GM20000 (cell line): ENCODE data around the gene CACNA1B.

ENCODE experiments used
- DNase-seq: peaks from one replicate; pipeline ENCODE4 v3.0.0; 2012; ENCODE audit warnings: low spot score
- TF ChIP-seq, protein P1 (sequence below): IDR thresholded peaks from 2 replicates; pipeline ENCODE4 v1.5.1; 2012; ENCODE audit warnings: mild to moderate bottlenecking, control low read depth; ENCODE audit errors: extremely low read depth, missing control alignments

CACNA1B gene

DNA sequence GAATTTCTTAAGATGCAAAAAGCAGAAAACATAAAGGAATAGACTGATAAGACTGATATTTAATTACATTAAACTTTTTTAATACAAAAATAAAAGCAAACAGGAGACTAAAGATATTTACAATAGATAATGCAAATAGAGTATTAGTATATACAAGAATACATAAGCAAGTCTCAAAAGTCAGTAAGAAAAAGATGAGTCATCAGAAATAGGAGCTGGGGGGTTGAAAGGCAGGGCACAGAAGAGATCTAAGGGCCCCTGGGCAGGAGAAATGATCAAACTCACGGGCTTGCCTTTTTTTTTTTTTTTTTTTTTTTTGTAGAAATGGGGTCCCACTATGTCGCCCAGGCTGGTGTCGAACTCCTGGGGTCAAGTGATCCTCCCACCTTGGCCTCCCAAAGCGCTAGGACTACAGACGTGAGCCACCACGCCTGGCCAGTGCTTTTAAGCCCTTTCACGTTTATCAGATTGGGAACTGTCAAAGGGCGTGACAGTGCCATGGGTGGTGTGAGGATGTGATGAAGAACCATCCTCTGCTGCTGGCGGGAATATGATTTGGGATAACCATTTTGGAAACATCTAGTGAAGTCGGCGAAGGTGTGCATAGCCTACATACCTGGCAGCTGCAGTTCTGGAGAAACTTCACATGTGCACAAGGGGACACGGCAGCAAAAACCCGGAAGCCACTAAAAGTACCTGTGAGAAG lies 126.1 kb downstream of the CACNA1B start:
- TF ChIP-seq, protein P1, sequence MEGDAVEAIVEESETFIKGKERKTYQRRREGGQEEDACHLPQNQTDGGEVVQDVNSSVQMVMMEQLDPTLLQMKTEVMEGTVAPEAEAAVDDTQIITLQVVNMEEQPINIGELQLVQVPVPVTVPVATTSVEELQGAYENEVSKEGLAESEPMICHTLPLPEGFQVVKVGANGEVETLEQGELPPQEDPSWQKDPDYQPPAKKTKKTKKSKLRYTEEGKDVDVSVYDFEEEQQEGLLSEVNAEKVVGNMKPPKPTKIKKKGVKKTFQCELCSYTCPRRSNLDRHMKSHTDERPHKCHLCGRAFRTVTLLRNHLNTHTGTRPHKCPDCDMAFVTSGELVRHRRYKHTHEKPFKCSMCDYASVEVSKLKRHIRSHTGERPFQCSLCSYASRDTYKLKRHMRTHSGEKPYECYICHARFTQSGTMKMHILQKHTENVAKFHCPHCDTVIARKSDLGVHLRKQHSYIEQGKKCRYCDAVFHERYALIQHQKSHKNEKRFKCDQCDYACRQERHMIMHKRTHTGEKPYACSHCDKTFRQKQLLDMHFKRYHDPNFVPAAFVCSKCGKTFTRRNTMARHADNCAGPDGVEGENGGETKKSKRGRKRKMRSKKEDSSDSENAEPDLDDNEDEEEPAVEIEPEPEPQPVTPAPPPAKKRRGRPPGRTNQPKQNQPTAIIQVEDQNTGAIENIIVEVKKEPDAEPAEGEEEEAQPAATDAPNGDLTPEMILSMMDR: no peak
- no peak for DNase-seq

DNA sequence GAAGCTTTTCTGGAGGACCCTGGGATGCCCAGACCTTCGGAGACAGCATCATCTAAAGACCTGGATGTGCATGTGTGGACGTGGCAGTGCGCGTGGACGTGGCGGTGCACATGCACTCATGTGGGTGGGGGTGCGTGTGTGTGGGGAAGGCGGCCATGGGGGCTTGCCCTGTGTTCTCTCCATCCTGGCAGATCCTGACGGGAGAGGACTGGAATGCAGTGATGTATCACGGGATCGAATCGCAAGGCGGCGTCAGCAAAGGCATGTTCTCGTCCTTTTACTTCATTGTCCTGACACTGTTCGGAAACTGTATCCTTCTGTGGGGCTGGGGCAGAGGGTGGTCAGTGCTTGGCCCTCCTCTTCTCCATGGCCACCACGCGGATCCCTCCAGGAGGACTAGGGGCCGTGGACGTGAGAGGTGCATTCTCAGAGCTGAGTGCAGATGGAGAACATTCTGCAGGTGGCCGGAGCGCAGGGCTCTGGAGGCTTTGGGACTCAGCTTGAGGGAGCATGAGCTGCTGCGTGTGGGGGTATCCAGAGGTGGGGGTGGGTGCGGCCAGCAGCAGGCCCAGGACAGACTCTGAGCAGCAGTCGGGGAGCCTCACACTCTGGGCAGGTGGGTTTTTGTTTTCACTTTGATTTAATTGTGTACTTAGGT lies 129.1 kb downstream of the CACNA1B start:
- TF ChIP-seq, protein P1: no peak
- no peak for DNase-seq

DNA sequence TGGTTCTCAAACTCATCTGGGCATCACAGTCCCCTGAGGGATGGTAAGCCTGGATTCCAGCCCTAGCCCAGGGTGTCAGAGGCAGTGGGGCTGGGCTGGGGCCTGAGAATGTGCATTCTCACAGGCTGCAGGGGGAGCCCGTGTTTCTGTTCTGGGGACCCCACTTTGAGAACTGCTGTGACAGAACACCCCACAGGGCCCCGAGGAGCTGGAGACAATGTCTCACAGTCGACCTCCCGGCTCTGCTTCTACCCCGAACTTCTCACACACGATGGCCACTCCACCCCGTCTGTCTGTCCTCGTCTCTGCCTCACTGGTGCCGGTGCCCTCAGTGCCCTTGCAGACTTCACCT lies 130.0 kb downstream of the CACNA1B start:
- no peak for DNase-seq
- TF ChIP-seq, protein P1: no peak

DNA sequence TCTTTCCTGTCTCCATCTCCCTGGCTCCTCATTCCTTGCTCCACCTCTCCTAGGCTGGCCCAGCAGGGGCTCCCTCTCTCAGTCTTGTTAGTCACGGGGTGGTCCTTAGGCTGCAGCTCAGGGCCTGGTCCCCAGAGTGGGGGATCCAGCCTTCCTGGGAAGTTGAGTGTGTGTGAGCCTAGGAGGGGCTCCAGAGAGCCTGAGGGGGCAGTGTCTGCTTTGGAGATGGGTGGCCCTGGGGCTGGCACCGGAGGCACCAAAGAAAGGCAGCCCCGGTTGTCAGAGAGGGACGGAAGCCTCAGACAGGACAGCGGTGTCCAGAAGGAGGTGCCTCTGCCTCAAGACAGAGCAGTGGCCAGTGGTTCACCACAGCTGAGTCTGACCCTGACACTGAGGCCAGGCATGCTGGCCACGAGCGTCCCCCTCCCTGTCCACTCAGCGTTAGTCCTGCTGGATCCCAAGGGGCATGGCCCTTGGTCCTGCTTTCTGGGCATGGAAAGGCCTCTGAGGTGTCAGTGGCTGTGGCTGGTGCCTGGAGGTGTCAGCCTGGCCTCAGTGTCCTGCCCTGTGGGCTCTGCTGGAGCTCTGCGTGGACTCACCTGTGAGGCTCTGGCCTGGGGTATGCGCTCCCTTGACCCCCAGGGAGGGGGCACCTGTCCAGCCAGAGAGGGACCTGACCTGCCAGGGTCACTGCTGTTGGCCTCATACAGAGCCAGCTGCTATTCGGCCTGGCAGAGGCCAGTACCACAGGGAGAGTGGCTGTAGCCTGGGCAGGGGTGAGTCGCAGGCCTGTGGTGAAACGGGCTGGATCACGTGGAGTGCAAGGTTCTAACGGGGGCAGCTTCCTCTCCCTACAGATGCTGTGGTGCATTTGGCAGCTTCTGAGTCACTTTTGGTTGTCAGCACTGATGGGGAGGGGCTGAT lies 130.6 kb downstream of the CACNA1B start:
- DNase-seq: no peak

DNA sequence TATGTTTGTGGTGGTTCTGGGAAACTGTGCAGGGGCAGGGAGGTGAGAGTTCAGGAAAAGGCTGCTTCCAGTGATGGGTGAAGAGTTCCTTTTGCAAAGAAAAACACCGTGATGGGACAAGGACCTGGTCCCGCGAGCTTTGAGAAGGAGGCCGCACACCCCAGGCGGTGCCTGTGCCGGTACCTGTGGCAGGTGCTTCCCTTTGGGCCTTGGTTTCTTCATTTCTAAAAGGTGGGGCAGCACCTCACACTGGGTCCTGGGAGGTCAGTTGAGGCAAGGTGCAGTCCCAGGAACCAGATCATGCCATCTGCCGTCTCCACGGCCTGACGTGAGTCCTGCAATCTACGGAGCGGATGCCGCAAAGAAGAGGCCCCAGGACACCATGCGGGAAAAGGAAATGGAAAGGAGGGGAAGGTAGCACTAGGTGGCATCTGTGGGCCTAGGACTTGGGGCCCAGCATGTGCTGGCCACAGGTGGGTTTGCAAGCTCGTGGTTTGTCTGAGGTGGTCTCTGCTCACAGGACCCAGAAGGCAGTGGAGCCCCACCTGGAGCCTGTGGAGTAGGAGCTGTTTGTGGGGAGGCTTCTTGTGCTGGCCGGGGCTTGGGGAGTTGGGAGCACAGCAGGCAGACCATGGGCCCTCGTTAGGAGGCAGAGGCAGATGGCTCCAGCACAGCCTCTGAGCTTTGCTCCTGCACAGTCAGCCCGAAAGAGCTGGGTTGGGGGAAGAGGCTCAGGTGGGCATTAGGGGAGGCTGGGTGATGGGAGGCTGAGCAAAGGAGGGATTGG lies 131.6 kb downstream of the CACNA1B start:
- TF ChIP-seq, protein P1: no peak
- DNase-seq: no peak

More for the DNA sequence above, 130.6 kb downstream of the CACNA1B start:
- TF ChIP-seq, protein P1: no peak

DNA sequence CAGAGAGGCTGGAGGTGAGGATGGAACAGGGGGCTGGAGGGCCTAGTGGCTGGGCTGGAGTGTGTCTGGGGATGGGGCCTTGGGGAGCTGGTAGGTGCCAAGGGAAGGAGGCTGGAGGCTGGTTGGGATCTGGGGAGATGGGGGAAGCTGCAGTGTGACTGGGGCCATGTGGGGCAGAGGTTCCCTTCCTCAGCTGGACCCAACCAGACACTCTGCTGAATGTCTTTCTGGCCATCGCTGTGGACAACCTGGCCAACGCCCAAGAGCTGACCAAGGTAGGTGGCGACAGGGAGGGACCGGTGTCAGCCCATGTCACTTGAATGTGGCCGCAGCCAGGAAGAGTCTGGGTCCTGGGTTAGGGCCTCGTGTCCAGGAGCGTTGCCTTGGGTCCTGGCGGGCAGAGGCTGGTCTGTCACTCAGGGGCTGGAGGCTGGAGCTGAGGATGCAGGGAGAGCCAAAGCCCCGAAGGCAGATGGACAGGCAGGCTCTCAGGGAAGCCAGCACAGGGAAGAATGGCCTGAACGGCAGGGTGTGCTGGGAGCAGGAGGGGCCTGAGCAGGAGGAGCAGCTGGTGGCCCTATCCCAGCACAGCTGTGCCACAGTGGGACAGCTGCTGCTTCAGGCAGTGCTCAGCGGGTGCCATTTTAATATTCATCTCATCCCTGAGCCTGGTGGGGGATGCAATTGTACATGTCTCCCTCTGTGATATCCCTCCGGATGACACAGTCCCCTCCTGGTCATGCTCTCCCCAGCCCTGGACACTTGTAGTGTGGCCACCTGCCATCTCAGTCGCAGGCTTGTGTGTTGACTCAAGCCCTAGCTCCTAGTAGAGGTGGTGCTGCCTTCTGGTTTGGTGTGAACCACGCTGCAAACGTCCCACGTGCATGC lies 132.5 kb downstream of the CACNA1B start:
- TF ChIP-seq, protein P1: no peak

More for the DNA sequence above, 132.5 kb downstream of the CACNA1B start:
- DNase-seq: no peak
